Bronchus fibroblast of lung (primary cell): ENCODE measurements around the gene SYT15. TPM values are rescaled to one million over a fixed set of nuclear protein-coding genes. Genes with fewer than 3 reads are reported as not detected.

ENCODE experiments used
- total RNA-seq: library from RNA; depleted of rRNA; stranded (reverse); fragments of >200 nt; gene quantifications from 2 replicates; pipeline ENCODE4 v1.2.3, GENCODE V29; 2015

Gene SYT15
- total RNA-seq: 0.59 TPM in 1 of 2 replicates, not detected in the other

DNA sequence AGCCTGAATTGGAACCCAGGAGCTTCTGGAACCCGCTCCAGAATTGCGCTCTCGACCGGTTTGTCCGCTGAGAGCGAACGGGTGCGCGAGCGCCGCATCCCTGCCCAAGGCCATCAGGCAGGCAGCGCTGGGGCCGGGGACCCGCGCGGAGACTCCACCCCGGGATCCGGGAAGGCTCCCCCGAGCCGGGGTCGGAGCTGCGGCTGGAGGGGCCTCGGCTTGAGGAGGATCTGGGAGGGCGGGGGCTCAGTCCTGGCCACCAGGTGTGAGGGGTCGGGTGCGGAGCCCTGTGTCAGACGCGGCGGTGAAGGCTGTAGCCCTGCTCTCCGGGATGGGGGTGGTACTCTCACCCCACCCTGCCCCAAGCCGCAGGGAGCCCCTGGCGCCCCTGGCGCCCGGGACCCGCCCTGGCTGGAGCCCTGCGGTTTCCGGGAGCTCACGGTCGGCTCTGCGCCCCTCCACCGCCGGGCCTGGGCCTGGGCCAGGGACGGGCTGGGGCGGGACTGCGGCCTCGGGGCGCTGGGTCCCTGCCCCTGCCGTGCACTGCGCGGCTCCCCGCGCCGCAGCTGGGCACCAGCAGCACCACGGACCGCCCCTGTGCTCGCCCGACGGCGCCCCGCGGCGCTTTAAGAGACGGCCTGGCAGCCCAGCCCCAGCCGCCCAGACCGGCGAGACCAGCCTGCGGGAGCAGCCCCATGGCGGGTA, at the start of gene SYT15:
Gene SYT15 (plus strand): TSS at position 655 of the 705 bp plus-strand sequence. CDS start 41 bp downstream, at position 696.

DNA sequence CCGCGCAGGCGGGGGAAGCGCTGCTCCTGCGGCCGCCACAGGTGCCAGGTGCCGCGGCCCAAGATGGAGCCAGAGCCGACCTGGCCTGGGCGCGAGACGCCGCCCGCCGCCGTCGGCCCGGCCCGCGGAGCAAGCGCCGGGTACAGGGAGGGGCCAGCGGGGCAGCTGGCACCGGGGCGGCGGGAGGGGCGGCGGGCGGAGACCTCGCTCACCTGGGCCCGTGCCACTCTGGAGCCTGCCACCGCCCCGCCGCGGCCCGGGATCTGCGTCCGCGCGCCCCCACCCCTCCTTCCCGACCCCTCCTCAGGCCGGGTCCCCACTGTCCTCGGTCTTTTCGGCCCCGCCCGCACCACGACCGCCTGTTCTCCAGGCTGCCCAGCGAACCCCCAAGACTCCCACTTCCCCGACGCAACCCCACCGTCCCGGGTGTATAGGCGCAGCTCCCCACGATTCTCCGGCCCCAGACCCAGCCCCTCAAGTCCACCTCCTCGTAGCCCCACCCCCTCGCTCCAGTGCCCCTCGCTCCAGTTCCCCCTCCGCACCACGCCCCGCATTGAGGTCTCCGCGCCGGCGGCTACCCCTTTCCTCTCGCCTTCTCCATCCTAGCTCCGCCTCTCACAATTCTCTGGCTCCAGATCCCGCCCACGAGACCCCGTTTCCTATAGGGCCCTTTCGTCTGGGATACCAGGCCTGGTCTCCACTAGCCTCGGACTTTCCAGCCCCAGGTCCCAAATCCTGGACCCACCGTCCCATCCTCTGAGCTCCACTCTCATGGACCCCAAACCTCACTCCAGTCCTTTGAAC, 22.2 kb upstream of the SYT15 start, which contains the start of gene GPRIN2:
Gene GPRIN2 (minus strand): TSS at position 144 of the 804 bp plus-strand sequence. CDS start 5,922 bp downstream, outside the sequence.

Other genes with a start within 250 kb of the SYT15 start
- gene ANXA8L1, start 203.4 kb upstream of the SYT15 start, total RNA-seq: not detected in 2 replicates
- not detected in 2 replicates for gene NPY4R, start 113.2 kb upstream of the SYT15 start, total RNA-seq
- gene GPRIN2, start 22.5 kb upstream of the SYT15 start, total RNA-seq: not detected in 2 replicates